SU-DHL-6 (cell line): ENCODE results near the gene DIAPH2.

Experiments used
- H2AFZ ChIP-seq: fragments of 200-600 bp; sonication (generic); 2 replicates; pipeline ENCODE4 v1.6.1; 2014; ENCODE audit warnings: low read depth, mild to moderate bottlenecking, moderate library complexity, mixed read lengths, antibody characterized with exemption, low read length; ENCODE audit not compliant: severe bottlenecking
- H3F3A ChIP-seq: fragments of 200-600 bp; shearing (Covaris generic); 2 replicates; pipeline ENCODE4 v1.6.0; 2016; ENCODE audit warnings: antibody characterized with exemption, mild to moderate bottlenecking; ENCODE audit not compliant: insufficient read depth
- H3K27ac ChIP-seq: fragments of 200-600 bp; sonication (generic); 2 replicates; pipeline ENCODE4 v1.5.1; 2016; ENCODE audit warnings: low read depth, mild to moderate bottlenecking, low read length, moderate library complexity, mixed read lengths
- H3K27me3 ChIP-seq: fragments of 200-600 bp; sonication (generic), shearing (Covaris generic); 2 replicates; pipeline ENCODE4 v1.6.0; 2014; ENCODE audit warnings: mild to moderate bottlenecking, low read length
- H3K36me3 ChIP-seq: fragments of 200-600 bp; sonication (generic); 2 replicates; pipeline ENCODE4 v1.6.1; 2014; ENCODE audit warnings: mild to moderate bottlenecking, low read length, mixed read lengths
- H3K4me2 ChIP-seq: fragments of 300-600, 200-600 bp; shearing (Covaris generic), sonication (generic); 2 replicates; pipeline ENCODE4 v1.6.0; 2014; ENCODE audit warnings: low read length, low read depth, mild to moderate bottlenecking; ENCODE audit not compliant: poor library complexity, severe bottlenecking
- H3K4me3 ChIP-seq: fragments of 200-600 bp; sonication (generic); 2 replicates; pipeline ENCODE4 v1.5.1; 2014; ENCODE audit warnings: antibody characterized with exemption, low read length, mild to moderate bottlenecking, mixed read lengths; ENCODE audit not compliant: insufficient read depth, poor library complexity, severe bottlenecking
- H3K79me2 ChIP-seq: fragments of 200-600 bp; sonication (generic); 2 replicates; pipeline ENCODE4 v1.6.1; 2014; ENCODE audit warnings: mild to moderate bottlenecking, low read length, moderate library complexity; ENCODE audit not compliant: insufficient read depth
- H3K9ac ChIP-seq: fragments of 200-600 bp; sonication (generic); 2 replicates; pipeline ENCODE4 v1.7.0; 2014; ENCODE audit warnings: mild to moderate bottlenecking, low read length
- H3K9me2 ChIP-seq: fragments of 200-600 bp; sonication (generic); replicated peaks from 2 replicates; pipeline ENCODE4 v1.6.1; 2014; ENCODE audit warnings: low read length; ENCODE audit not compliant: insufficient read depth
- H3K9me3 ChIP-seq: fragments of 200-600 bp; sonication (generic); 2 replicates; pipeline ENCODE4 v1.6.1; 2014; ENCODE audit warnings: low read length, mixed read lengths; ENCODE audit not compliant: insufficient read depth
- H4K20me1 ChIP-seq: fragments of 200-600 bp; sonication (generic); 2 replicates; pipeline ENCODE4 v1.6.1; 2014; ENCODE audit warnings: low read depth, mild to moderate bottlenecking, antibody characterized with exemption, low read length, moderate library complexity, mixed read lengths
- CTCF ChIP-seq: fragments of 200-600 bp; sonication (generic); IDR thresholded peaks from one replicate; pipeline ENCODE4 v1.5.1; 2017; ENCODE audit warnings: antibody characterized with exemption, mild to moderate bottlenecking, low read length, moderate library complexity; ENCODE audit not compliant: insufficient read depth, poor library complexity, severe bottlenecking
- EZH2phosphoT487 ChIP-seq: fragments of 200-600 bp; sonication (generic), shearing (Covaris generic); conservative IDR thresholded peaks from 2 replicates; pipeline ENCODE4 v1.6.1; 2018; ENCODE audit warnings: mild to moderate bottlenecking, antibody characterized with exemption, low read length, moderate library complexity, mixed read lengths

Gene DIAPH2

DNA sequence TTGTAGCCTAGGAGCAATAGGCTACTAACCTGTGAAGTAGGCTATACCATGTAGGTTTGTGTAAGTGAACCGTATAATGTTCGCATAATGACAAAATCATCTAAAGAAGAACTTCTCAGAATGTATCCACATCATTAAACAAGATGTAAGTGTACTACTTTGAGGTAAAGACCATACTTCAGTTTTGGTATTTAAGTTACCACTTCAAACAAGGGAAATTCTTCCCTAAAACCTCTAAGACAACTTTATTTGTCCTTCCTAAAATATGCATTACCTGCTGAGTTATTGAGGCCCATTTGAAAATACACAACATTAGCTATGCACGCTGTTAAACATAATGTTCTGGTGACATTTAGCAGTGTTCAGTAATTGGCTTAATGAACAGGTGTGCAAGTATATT is 381.7 kb downstream of the DIAPH2 start:
- H3F3A ChIP-seq, result no peaks in the 10 kb centered on the region
- no peak for TF ChIP-seq EZH2phosphoT487
- no peak for TF ChIP-seq CTCF
- no peak overlapping the region for H3K4me2 ChIP-seq
- H3K9ac ChIP-seq, result no peak overlapping the region
- H3K9me3 ChIP-seq, result no peaks in the 10 kb centered on the region
- H3K4me3 ChIP-seq, result no peak overlapping the region
- H3K79me2 ChIP-seq, result no peaks in the 10 kb centered on the region
- no peak overlapping the region for H3K27ac ChIP-seq
- no peaks in the 10 kb centered on the region for H3K27me3 ChIP-seq
- H4K20me1 ChIP-seq, result no peaks in the 10 kb centered on the region
- H3K9me2 ChIP-seq, result no peaks in the 10 kb centered on the region
- no peaks in the 10 kb centered on the region for H3K36me3 ChIP-seq
- no peak overlapping the region for H2AFZ ChIP-seq

- H3K9me3 ChIP-seq, result no peaks in the 10 kb centered on the region
- H3K4me3 ChIP-seq, result no peak overlapping the region
- H3K36me3 ChIP-seq, result no peaks in the 10 kb centered on the region
These were observed 385.7 kb downstream of the DIAPH2 start for GRCh38 chrX:97070346-97070745.

DNA sequence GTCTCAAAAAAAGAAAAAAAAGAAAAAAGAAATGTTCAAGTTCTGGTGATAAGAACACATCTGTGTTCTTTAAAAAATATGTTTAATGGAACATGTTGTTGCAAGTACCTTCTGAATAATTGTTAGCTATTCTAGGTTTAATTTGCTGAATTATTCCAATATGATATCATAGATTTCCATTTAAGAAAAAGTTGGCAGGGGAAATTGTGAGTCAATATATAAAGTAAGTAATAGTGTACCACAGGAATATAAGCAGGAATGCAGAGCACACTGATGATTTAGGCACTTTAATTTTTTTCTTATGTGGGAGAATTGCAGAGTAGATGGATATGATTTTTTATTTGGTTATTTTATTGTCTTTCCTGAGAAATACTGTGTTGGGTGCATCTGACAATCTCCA is 389.8 kb downstream of the DIAPH2 start:
- Histone ChIP-seq H3K27ac (no peak overlapping the region), H2AFZ (no peak overlapping the region), H3K9me3 (no peaks in the 10 kb centered on the region), H3K79me2 (no peaks in the 10 kb centered on the region), H3F3A (no peaks in the 10 kb centered on the region), H3K9ac (no peak overlapping the region), H3K36me3 (no peaks in the 10 kb centered on the region), H4K20me1 (no peaks in the 10 kb centered on the region), H3K4me2 (no peak overlapping the region), H3K4me3 (no peak overlapping the region), H3K9me2 (no peaks in the 10 kb centered on the region), H3K27me3 (no peaks in the 10 kb centered on the region)
- TF ChIP-seq CTCF (no peak), EZH2phosphoT487 (no peak)

More at GRCh38 chrX:97070346-97070745, 385.7 kb downstream of the DIAPH2 start:
- H4K20me1 ChIP-seq, result no peaks in the 10 kb centered on the region
- H2AFZ ChIP-seq, result no peak overlapping the region
- TF ChIP-seq EZH2phosphoT487 (no peak), CTCF (no peak)
- no peaks in the 10 kb centered on the region for H3F3A ChIP-seq
- no peak overlapping the region for H3K9ac ChIP-seq
- H3K79me2 ChIP-seq, result no peaks in the 10 kb centered on the region
- H3K4me2 ChIP-seq, result no peak overlapping the region
- no peaks in the 10 kb centered on the region for H3K27me3 ChIP-seq
- no peaks in the 10 kb centered on the region for H3K9me2 ChIP-seq
- no peak overlapping the region for H3K27ac ChIP-seq
